Ramos (cell line): Measurements from ENCODE around the gene SKI.

ENCODE experiments used
- in situ Hi-C: fragments of 300-500 bp; cut with MboI; formaldehyde crosslinking; loops from one replicate; pipeline ENCODE4 v1.14.3; 2022; ENCODE audit warnings: low sequenced_read_pairs; ENCODE audit not compliant: unreplicated experiment

Gene SKI

GRCh38 chr1:2227346-2228156 is 568 bp upstream of the SKI start:
- in situ Hi-C loops = no loop called here

- in situ Hi-C loops = no loop called here
Observed at GRCh38 chr1:2228694-2229036, 546 bp downstream of the SKI start.

GRCh38 chr1:2229037-2229864 is 1.1 kb downstream of the SKI start:
- in situ Hi-C loops = no loop called here

GRCh38 chr1:2229911-2230731 is 2.0 kb downstream of the SKI start:
- in situ Hi-C loops = no loop called here

GRCh38 chr1:2230781-2231531 is 2.8 kb downstream of the SKI start:
- in situ Hi-C loops = no loop called here

GRCh38 chr1:2231532-2232254 is 3.6 kb downstream of the SKI start:
- in situ Hi-C loops = no loop called here

- in situ Hi-C loops = no loop called here
Observed at GRCh38 chr1:2232255-2232915, 4.3 kb downstream of the SKI start.

GRCh38 chr1:2232916-2233438 is 4.9 kb downstream of the SKI start:
- in situ Hi-C loops = no loop called here

- in situ Hi-C loops = no loop called here
Observed at GRCh38 chr1:2233468-2233867, 5.3 kb downstream of the SKI start.

- in situ Hi-C loops = no loop called here
Observed at GRCh38 chr1:2233997-2234761, 6.1 kb downstream of the SKI start.

GRCh38 chr1:2234762-2235113 is 6.6 kb downstream of the SKI start:
- in situ Hi-C loops = no loop called here

GRCh38 chr1:2235300-2235998 is 7.3 kb downstream of the SKI start:
- in situ Hi-C loops = no loop called here

- in situ Hi-C loops = no loop called here
Observed at GRCh38 chr1:2236695-2237677, 8.9 kb downstream of the SKI start.

- in situ Hi-C loops = no loop called here
Observed at GRCh38 chr1:2237773-2238172, 9.7 kb downstream of the SKI start.

- in situ Hi-C loops = no loop called here
Observed at GRCh38 chr1:2238361-2239012, 10.4 kb downstream of the SKI start.

GRCh38 chr1:2239013-2239370 is 10.9 kb downstream of the SKI start:
- in situ Hi-C loops = no loop called here
